WTC11 (cell line): Measurements from ENCODE around the gene ARHGAP45.

Experiments used
- CREB1 ChIP-seq: sonication (generic); formaldehyde crosslinking; IDR thresholded peaks from 2 replicates; pipeline ENCODE4 v1.8.0; 2023; ENCODE audit warnings: mild to moderate bottlenecking, missing genetic modification reagents
- CTCF ChIP-seq: fragments of 200-600 bp; IDR thresholded peaks from 2 replicates; pipeline ENCODE4 v1.8.0; 2022; ENCODE audit warnings: antibody characterized with exemption
- ESRRA ChIP-seq: sonication (generic); formaldehyde crosslinking; IDR thresholded peaks from 2 replicates; pipeline ENCODE4 v1.8.1; 2022; ENCODE audit warnings: mild to moderate bottlenecking, missing genetic modification reagents, borderline replicate concordance
- HMGA2 ChIP-seq: fragments of 250-450 bp; sonication (Bioruptor Pico); IDR thresholded peaks from 2 replicates; pipeline ENCODE4 v1.4.0; 2021; ENCODE audit warnings: mild to moderate bottlenecking, moderate library complexity
- NR3C1 ChIP-seq: sonication (generic); formaldehyde crosslinking; conservative IDR thresholded peaks from 2 replicates; pipeline ENCODE4 v1.8.1; 2023; ENCODE audit warnings: low read depth, mild to moderate bottlenecking, missing genetic modification reagents
- RELA ChIP-seq: sonication (generic); formaldehyde crosslinking; IDR thresholded peaks from 2 replicates; pipeline ENCODE4 v1.8.1; 2022; ENCODE audit warnings: missing genetic modification reagents, mild to moderate bottlenecking, borderline replicate concordance
- SMAD4 ChIP-seq: sonication (generic); formaldehyde crosslinking; IDR thresholded peaks from 2 replicates; pipeline ENCODE4 v1.8.0; 2022; ENCODE audit warnings: mild to moderate bottlenecking, missing genetic modification reagents
- ZNF317 ChIP-seq: sonication (generic); formaldehyde crosslinking; IDR thresholded peaks from 2 replicates; pipeline ENCODE4 v1.8.1; 2023; ENCODE audit warnings: low read depth, mild to moderate bottlenecking, moderate library complexity, missing genetic modification reagents, borderline replicate concordance
- TF ChIP-seq, protein P1 (sequence below): sonication (generic); formaldehyde crosslinking; IDR thresholded peaks from 2 replicates; pipeline ENCODE4 v1.8.1; 2023; ENCODE audit warnings: mild to moderate bottlenecking, missing genetic modification reagents
- TF ChIP-seq, protein P2 (sequence below): sonication (generic); formaldehyde crosslinking; IDR thresholded peaks from 2 replicates; pipeline ENCODE4 v1.8.1; 2023; ENCODE audit warnings: mild to moderate bottlenecking, missing genetic modification reagents, moderate library complexity

DNA sequence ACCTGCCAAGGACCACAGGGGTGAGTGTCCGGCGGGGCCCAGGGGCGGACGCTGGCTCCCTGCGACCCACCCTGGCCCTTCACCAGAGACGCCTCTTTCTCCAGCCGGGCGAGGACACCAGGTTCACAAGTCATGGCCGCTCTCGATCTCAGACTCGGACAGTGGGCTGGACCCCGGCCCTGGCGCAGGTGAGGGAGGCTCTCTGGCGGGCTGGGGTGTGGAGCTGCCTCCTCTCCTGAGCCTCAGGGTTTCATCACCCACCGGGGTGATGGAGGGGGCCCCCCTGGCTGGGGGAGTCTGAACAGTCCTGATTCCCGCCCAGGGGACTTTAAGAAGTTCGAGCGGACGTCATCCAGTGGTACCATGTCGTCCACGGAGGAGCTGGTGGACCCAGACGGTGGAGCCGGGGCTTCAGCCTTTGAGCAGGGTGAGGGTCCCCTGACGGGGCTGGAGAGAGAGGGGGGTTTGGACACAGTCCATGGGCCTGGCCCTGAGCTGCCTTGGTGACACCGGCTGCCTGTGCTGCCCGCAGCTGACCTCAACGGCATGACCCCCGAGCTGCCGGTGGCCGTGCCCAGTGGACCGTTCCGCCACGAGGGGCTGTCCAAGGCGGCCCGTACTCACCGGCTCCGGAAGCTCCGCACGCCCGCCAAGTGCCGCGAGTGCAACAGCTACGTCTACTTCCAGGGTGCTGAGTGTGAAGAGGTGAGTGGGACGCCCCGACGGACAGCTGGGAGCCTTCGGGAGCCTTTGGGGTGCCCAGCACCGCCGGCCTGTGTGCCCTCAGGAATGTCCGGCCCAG, 13.6 kb downstream of the ARHGAP45 start:
- no peak for TF ChIP-seq CTCF
- TF ChIP-seq, protein P1, sequence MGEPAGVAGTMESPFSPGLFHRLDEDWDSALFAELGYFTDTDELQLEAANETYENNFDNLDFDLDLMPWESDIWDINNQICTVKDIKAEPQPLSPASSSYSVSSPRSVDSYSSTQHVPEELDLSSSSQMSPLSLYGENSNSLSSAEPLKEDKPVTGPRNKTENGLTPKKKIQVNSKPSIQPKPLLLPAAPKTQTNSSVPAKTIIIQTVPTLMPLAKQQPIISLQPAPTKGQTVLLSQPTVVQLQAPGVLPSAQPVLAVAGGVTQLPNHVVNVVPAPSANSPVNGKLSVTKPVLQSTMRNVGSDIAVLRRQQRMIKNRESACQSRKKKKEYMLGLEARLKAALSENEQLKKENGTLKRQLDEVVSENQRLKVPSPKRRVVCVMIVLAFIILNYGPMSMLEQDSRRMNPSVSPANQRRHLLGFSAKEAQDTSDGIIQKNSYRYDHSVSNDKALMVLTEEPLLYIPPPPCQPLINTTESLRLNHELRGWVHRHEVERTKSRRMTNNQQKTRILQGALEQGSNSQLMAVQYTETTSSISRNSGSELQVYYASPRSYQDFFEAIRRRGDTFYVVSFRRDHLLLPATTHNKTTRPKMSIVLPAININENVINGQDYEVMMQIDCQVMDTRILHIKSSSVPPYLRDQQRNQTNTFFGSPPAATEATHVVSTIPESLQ (CRISPR knock-in tag) = no peak
- no peak for TF ChIP-seq NR3C1 (CRISPR knock-in tag)
- TF ChIP-seq RELA (CRISPR knock-in tag) = no peak
- TF ChIP-seq, protein P2, sequence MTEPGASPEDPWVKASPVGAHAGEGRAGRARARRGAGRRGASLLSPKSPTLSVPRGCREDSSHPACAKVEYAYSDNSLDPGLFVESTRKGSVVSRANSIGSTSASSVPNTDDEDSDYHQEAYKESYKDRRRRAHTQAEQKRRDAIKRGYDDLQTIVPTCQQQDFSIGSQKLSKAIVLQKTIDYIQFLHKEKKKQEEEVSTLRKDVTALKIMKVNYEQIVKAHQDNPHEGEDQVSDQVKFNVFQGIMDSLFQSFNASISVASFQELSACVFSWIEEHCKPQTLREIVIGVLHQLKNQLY (CRISPR knock-in tag) = no peak
- TF ChIP-seq ESRRA (CRISPR knock-in tag) = no peak
- no peak for TF ChIP-seq CREB1
- no peak for TF ChIP-seq HMGA2 (CRISPR knock-in tag)
- TF ChIP-seq SMAD4 (CRISPR knock-in tag) = no peak
- no peak for TF ChIP-seq ZNF317 (CRISPR knock-in tag)
